GM18508 (cell line): ENCODE measurements around the gene MUC20.
"Not testable (repeated sequence)": the region's sequence is repeated elsewhere in the genome, so short reads cannot be mapped to it uniquely, and the experiment has no call there.

Experiments used
- ATAC-seq: cut with Tn5 transposase; IDR thresholded peaks from one replicate; pipeline ENCODE4 v1.9.1; 2021; ENCODE audit warnings: moderate number of reproducible peaks; ENCODE audit not compliant: insufficient read depth, unreplicated experiment

MUC20 gene

DNA sequence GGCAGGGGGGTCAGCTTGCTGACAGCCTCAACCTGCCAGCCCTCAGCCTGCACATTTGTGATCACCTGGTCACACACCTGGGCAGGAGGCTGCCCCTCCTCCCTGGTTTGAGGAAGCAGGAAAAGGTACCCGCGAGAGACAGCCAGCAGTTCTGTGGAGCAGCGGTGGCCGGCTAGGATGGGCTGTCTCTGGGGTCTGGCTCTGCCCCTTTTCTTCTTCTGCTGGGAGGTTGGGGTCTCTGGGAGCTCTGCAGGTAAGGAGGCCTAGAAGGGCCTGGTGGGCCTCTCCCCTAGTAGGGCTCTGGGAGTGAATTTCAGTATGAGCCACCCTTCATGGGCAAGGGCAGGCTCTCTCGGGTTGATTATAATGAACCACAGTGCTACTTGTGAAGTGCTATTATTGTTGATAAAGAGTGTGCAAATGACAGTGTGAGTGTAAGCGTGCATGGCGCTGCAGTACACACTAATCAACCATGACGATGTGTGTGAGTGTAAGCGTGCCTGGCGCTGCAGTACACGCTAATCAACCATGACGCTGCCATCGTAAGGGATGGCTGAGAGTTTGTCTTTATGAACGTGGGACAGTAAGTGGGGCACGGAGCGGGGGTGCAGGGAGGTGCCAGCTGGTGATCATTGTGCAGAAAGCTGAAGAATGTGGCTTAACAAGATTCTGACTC, at the start of gene MUC20:
Gene MUC20, plus strand, starts transcription at position 148 of the 676 bp plus-strand sequence. Its CDS starts 30 bp downstream, at position 178.
- ATAC-seq = not testable (repeated sequence)

DNA sequence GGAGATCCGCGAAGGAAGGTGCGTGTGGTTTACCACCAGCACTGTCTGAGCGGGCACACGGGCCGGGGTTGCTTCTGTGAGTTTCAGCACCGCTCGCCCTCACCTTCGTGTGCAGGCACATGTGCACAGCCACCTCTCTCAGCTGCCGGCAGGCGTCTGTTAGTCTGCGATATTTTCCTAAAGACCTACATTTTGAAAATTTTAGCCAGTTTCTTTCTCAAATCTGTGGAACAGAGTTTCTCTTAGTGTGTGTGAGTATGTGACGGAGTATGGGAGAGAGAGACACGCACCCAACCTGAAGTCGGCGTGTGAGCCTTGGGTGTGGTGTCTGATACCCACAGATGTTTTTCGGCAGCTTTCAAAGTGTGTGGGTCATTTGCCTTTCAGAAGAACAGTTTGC, 49.5 kb upstream of the MUC20 start:
- ATAC-seq = not testable (repeated sequence)

DNA sequence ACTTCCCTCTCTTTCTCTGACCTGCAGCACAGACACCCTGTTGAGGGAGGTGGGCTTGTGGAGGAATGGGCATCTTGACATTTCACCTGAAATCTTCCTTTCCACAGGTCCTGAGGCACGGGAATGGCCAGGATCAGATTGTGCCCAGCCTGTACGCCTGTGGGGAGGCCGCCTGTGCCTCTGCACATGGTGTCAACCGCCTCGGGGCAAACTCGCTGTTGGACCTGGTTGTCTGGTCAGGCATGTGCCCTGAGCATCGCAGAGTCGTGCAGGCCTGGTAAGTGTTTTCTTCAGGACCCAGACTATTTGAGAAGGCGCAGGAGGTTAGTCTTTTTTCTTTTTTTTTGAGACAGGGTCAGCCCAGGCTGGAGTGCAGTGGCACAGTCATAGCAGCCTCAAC, 47.1 kb upstream of the MUC20 start:
- ATAC-seq = not testable (repeated sequence)

GRCh38 chr3:195678391-195679015, 42.3 kb upstream of the MUC20 start:
- ATAC-seq = not testable (repeated sequence)

DNA sequence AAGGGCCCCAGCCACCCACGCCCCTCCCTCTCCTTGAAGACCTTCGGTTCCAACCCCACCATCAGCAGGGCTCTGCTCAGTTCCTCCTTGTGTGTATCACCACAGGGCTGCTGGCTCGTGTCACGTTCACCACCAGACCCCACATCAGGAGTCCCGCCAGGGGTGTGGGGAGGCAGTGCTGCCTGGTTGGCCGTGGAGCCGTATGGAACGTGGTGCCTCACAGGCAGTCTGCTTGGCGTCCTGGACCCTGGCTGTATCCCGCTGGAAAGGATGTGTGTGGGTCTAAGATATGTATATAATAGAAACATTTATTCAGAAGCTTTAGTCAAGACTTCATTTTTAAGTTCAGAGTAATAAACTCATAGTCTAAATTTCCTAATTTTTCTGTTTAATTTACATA, 40.1 kb upstream of the MUC20 start:
- ATAC-seq = not testable (repeated sequence)

DNA sequence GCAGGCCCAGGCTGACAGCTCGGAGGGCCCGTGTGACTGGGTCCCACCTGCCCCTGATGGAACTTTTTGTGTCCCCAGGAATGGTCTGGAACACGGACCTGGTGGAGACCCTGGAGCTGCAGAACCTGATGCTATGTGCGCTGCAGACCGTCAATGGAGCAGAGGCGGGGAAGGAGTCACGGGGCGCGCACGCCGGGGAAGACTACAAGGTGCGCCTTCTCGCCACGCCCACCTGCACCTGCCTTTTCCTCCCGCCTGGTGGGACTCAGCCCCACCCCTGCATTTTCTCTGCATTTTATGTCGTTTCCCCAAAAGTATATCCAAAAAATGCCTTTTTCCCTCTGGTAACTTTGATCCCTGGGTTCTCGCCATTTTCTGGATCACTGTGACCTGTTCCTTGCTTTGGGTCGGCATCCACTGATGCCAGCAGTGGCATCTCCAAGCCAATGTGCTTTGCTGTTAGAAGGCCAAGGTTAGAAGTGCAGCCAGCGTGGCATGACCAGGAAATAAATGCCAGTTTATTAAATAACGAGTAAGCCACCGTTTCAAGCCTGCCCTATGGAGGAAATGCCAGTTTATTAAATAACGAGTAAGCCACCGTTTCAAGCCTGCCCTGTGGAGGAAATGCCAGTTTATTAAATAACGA, 39.2 kb upstream of the MUC20 start:
- ATAC-seq = not testable (repeated sequence)

GRCh38 chr3:195682104-195682742, 38.6 kb upstream of the MUC20 start:
- not testable (repeated sequence) for ATAC-seq

GRCh38 chr3:195683722-195684526, 36.9 kb upstream of the MUC20 start:
- ATAC-seq = not testable (repeated sequence)

DNA sequence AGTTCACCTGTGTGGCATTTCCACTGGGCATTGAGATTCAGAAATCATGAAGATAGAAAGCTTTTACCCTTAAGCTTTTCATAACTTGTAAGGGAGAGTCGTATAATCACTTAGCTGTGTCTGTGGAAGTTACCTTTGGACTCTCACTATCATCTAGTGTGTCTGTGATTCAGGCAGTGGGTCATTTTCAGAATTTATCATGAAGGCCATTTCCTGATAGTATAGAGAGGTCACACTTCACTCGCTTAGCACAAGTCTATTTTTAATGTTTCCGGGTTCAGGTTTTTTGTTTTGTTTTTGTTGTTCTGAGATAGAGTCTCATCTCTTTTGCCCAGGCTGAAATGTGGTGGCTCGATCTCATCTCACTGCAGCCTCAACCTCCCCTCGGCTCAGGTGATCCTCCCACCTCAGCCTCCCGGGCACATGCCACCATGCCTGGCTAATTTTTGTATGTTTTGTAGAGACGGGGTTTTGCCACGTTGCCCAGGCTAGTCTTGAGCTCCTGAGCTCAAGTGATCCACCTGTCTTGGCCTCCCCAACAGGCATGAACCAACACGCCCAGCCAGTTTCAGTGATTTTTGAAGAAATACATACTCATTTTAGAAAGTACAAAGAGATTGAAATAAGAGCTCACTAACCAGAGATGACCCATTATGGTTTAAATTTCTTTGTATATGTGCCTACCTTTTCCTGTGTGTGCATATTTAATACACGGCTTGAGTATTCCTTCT, 36.1 kb upstream of the MUC20 start:
- ATAC-seq = not testable (repeated sequence)

GRCh38 chr3:195686537-195687208, 34.1 kb upstream of the MUC20 start:
- ATAC-seq = not testable (repeated sequence)

DNA sequence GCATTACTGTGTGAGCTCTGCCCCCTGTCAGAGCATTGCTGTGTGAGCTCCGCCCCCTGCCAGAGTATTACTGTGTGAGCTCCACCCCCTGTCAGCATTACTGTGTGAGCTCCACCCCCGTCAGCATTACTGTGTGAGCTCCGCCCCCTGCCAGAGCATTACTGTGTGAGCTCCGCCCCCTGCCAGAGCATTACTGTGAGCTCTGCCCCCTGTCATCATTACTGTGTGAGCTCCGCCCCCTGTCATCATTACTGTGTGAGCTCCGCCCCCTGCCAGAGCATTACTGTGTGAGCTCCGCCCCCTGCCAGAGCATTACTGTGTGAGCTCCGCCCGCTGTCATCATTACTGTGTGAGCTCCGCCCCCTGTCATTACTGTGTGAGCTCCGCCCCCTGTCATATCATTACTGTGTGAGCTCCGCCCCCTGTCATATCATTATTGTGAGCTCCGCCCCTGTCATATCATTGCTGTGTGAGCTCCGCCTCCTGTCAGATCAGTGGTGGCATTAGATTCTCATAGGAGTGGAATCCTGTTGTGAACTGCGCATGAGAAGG, 33.5 kb upstream of the MUC20 start:
- ATAC-seq = not testable (repeated sequence)

DNA sequence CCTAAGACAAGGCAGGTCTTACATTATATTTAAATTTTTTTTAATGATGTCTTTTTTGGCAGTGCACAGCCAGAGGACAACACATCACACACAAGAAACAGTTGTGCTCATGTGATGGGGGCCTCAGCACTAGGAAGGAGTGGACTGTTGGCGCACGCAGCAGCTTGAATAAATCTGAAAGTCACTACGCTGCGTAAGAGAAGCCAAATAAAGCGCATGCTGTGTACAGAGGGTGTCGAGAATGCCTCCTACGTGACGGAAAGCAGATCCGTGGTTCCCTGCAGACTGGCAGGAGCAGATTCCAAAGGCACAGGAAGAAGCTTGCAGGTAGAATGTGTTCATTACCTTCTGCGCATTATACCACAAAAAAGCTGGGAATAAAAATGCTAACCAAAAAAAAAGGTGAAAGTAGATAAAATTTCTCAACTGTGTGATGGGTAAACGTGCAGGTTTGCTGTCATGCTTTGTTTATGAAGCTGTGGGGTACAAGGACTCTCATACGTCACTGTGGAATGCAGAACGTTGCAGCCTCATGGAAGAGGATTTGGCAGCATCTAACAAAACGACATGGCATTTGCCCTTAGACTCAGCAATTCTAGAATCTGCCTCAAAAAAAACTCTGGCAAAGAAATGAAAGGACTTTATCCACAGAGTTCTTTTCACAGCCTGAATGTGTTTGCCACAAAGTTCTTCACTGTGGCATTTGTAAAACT, 32.2 kb upstream of the MUC20 start:
- ATAC-seq = not testable (repeated sequence)

DNA sequence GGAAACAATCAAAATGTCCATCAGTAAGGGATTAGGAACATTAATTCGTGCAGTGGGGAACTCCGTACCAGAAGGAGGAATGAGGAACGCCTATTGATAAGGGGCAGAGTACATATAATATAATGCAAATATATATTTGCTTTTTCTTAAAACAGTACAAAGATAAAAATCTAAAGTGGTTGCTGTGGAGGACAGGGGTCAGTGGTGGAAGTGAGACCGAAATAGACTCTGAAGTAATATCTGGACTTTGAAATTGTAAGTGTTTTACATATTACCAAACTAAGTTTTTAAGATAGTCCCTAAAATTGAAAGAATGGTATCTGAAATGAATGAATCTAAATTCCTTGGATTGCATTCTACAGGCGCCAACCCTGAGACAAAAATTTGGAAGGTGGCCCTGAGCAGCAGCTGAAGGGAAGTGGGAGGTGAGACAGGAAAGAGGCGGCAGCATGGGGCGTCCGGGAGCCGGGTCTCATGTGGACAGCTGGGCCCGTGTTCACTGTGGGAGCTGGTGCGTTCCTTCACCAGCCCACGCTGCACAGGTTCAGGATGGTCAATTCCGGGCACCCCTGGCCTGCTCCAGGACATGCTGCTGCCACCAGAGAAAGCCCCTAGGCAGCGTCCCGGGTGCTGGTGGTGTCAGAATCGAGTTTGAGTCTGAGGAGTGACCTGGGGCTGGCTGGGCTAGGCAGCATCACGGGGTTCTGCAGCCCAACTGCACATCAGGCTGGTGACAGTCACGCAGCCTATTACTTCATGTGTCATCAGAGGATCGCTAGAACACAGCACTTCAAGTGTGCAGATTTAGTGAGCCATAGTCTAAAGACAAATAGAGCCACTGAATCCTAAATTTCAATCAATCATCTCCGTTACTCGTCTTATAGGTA, 31.4 kb upstream of the MUC20 start:
- ATAC-seq = not testable (repeated sequence)

DNA sequence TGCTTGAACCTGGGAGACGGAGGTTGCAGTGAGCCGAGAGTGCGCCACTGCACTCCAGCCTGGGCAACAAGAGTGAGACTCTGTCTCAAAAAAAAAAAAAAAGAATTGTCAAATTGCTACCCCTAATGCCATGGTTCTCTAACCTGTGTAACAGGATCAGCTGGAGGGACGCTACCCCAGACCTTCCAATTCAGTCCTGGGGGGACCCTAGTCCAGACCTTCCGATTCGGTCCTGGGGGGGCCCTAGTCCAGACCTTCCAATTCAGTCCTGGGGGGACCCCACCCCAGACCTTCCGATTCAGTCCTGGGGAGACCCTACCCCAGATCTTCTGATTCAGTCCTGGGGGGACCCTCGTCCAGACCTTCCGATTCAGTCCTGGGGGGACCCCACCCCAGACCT, 29.8 kb upstream of the MUC20 start:
- no peak for ATAC-seq

GRCh38 chr3:195691596-195692353, 29.0 kb upstream of the MUC20 start:
- not testable (repeated sequence) for ATAC-seq

GRCh38 chr3:195692354-195692685, 28.5 kb upstream of the MUC20 start:
- no peak for ATAC-seq
